ENCODE measurements around the gene TBC1D20.
A peak's percentile ranks its signal among the peaks of the same experiment; 100 is the strongest.
"Not testable (repeated sequence)": the region's sequence is repeated elsewhere in the genome, so short reads cannot be mapped to it uniquely, and the experiment has no call there.

TBC1D20 gene, protein sequence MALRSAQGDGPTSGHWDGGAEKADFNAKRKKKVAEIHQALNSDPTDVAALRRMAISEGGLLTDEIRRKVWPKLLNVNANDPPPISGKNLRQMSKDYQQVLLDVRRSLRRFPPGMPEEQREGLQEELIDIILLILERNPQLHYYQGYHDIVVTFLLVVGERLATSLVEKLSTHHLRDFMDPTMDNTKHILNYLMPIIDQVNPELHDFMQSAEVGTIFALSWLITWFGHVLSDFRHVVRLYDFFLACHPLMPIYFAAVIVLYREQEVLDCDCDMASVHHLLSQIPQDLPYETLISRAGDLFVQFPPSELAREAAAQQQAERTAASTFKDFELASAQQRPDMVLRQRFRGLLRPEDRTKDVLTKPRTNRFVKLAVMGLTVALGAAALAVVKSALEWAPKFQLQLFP

DNA sequence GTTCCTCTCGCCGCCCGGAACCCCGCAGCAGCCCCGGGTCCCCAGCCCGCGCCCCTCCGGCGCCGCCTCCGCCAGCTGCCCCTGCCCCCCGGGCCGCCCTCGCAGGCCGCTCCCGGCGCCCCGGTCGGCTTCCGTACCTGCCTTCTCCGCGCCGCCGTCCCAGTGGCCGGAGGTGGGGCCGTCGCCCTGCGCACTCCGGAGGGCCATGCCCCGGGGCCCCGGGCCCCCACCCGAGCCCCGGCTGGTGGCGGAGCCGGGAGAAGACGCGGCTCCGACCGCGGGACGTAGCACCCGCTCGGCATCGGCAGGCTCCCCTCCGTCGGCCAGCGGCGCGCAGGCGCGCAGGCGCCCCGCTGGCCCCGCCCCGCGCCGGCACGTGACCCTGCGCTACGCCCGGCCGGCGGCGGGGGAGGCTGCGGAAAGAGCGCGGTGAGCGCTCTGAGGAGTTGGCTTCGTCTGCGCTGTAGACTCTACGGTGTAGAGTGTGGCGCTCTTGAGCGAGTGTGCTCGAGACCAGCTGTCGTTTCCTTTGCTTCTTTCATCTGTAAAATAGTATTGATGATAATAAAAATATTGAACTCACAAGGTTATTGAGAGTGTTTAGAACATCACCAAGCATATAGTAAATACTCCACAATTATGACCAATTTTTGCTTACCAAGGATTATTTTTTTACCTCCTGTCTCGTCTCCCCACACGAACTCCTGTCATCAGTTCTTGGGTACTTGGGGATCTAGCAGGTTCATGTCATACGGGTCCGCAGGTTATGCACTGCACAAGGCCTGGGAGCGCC lies at the start of gene TBC1D20:
TBC1D20 (minus strand) TSS at position 335 of the 793 bp plus-strand sequence; CDS start at position 207, 128 bp downstream.
- DNase-seq (ENCODE audit: low read depth in 2 of 2), result peak; percentile 64 to 70

DNA sequence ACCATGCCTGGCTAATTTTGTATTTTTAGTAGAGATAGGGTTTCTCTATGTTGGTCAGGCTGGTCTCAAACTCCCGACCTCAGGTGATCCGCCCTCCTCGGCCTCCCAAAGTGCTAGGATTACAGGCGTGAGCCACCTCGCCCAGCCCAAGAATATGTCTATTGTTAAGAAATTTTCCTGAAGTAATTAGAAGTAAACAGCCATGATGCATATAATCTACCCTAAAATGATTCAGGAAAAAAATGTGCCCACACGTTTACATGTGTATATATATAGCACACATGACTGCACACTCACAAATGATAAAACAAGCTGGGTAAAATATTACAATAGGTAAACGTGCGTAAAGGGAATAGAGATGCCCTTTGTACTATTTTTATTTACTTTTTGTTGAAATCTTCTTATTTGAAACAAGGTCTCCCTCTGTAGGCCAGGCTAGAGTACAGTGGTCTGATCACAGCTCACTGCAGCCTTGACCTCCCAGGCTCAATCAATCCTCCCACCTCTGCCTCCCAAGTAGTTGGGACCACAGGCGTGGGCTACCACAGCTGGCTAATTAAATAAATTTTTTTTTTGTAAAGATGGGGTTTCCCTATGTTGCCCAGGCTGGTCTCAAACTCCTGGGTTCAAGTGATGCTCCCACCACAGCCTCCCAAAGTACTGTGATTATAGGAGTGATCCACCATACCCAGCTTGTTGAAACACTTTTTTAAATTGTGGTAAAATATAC lies 48.2 kb upstream of the TBC1D20 start:
- DNase-seq (ENCODE audit: low read depth in 2 of 2), result not testable (repeated sequence)

DNA sequence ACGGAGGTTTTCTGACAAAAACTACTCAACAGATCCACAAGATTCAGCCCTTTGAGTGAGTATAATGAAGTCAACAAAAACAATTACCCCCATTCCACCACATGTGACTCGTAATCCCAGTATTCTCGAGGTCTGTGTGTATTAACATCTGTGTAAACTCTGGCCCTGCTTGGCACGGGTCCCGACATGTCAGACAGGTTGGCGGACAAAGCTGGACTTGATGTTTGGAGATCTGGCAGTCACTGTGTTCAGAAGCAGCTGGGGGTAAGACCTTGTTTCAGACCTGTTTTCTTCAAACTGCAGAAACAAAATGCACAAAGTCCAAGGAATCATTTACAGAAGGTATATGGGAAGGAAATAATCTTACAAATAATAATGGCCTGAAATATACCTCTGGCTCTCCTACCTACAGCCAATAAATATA lies 46.0 kb upstream of the TBC1D20 start:
- not testable (repeated sequence) for DNase-seq (ENCODE audit: low read depth in 2 of 2)

DNA sequence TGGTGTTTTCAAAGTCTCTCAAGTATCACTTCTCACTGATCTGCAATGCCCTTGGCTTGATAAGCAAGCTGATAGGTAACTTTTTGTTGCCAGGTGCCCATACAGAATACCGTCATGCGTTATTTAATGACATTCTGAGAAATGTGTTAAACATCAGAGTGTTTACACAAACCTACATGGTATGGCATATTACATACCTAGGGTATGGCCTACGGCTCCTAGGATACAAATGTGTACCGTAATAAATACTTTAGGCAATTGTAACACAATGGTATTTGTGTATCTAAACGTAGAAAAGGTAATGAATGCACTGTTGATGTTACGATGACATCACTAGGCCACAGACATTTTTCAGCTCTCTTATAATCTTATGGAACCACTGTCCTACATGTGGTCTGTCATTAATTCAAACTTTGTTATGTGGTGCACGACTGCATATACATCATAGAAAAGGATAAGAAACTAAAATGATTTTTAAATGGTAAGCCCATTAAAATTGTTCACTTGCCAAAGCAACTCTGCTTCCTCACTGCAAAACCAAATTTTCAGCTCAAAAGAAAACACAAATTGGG lies 45.5 kb upstream of the TBC1D20 start:
- no peak for DNase-seq (ENCODE audit: low read depth in 2 of 2)

DNA sequence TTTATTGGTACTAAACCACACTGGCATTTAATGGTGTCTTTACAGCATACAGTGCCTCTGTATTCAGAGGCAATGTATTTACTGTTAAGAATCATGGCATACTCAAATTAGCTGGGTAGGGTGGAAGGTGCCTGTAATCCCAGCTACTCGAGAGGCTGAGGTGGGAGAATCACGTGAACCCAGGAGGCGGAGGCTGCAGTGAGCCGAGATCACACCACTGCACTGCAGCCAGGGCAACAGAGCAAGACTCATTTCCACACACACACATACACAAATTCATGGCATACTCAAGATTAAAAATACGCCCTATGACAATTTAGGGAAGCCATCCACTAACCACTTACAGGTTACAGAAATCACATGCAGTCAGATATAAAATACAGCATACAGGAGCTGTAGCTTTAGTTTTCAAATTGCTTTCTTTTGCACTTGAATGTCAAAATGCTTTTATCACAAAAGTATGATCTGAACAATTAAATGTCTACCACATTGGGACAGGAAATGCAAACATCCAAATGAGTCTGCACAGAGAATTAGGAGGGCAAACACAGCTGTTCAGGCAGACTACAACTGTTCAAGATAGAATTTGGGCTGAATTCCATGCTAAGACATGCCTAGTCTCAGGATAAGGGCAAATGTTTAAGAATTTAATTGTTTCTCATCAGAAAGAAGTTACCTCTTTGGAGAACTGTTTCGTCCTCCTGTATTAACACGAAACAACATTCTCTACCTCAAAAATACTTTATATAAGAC lies 44.8 kb upstream of the TBC1D20 start:
- DNase-seq (ENCODE audit: low read depth in 2 of 2), result no peak

DNA sequence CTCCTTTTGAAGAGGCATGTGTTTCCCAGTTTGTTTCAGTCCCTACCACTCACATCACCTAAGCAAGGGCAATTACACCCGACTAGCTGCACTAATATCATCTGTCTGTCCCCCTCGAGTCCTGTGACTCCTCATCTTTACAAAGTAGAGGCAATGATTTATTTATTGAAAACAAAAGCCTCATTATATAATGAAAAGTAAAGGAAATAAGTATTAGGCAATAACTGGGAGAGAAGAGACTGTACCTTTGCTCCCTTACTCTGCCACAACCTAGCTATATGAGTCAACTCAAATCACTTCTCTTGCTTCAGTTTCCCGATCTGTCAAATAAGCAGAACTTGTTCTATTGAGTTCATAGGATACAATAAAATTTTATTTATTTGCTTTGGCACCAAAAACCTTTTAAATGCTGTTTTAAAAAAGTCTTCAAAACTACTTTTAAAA lies 42.3 kb upstream of the TBC1D20 start:
- no peak for DNase-seq (ENCODE audit: low read depth in 2 of 2)

DNA sequence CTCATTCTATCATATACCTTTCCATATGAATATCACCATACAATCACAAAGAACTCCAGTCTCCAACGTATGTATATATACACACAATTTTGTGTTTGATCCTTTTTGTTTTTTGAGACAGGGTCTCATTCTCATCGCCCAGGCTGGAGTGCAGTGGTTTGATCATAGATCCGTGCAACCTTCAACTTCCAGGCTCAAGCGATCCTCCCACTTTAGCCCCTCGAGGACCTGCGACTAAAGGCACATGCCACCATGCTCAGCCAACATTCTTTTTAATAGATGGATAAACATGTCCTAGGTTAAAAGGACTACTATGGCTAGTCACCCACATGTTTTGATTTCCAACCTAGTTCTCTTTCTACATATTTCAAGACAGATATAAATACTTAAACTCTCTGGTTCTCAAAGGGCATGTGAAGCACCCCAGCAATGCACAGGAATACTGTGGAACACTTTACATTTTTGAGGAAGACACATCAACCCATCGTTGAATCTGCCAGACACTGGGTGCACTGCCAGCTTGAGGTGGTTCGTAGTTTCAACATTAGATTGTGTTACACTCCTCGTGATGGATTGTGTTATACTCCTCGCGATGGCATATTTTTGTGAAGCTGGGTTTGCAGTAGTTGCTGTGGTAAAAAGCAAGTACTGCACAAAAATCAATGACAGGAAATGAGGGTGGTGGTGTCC lies 40.9 kb upstream of the TBC1D20 start:
- no peak for DNase-seq (ENCODE audit: low read depth in 2 of 2)

DNA sequence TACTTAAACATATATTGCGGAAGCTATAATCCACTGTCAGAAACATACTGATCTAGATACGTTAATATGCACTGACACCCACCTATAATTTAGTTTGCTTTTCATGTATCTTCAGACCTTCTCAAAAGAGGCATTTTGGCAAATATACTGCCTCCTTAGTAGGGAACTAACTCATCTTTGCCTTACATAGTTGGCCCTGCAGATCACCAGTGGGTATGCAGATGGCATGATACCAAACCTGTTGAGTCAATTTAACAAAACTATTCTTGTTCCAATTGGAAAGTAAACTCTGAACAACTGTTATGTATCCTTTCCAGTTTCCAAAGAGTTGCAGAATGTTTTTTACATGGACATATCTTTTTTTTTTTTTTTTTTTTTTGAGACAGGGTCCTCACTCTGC lies 35.6 kb upstream of the TBC1D20 start:
- no peak for DNase-seq (ENCODE audit: low read depth in 2 of 2)

DNA sequence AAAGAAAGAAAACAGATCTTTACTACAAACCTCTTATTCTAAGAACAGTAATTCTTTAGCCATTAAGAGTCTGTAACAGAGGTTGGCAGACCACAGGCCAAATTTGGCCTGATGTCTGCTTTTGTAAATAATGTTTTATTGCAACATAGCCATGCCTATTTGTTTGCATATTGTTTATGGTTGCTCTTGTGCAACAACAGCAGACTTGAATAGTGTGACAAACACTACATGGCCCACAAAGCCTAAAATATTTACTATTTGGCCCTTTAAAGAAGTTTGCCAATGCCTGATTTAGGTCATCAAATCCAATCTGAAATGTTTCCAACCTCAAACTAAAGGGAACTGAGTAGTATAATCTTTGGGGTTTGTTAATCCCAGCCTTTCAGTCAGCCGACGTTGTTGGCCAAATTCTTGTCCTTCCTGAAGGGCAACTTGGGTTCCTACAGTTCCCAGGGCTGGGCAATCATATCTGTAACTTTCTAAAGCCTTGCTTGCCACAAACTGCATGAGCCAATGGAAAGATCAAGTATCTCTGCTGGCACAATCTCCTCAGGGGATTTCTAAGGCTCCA lies 33.9 kb upstream of the TBC1D20 start:
- DNase-seq (ENCODE audit: low read depth in 2 of 2), result no peak

DNA sequence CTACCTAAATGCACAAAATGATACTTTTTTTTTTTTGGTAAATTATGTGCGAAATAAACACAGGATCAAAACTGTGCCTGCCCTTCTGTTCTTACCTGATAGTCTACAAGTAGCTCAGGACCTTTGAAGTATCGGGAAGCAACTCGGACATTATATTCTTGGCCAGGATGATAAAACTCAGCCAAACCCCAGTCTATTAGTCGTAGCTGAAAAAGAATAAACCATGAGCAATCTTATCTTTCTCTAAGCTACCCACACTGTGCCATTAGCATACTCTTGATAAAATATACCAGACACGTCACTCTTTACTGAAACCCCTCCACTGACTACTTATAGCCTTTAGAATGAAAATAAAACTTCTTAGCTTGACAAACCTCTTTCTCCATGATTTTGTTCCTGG lies 29.8 kb upstream of the TBC1D20 start:
- DNase-seq (ENCODE audit: low read depth in 2 of 2), result no peak

DNA sequence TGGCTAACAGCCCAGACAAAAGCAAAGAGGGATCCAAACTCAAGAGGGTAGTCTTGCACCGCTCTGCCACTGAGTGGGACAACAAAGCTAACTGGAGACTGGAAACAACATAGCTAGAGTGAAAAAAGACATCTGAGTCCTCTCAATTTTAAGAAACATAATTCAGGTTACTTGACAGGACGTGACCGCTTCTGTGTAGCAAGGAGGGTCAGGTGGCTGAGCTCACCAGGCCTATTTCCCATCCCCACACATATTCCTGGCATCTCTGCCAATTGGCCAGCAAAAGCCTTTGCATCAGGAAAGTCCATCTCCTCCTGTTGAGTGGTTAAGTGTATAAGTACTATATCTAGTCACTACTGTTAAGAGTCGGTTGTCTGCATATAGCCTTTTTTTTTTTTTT lies 25.3 kb upstream of the TBC1D20 start:
- DNase-seq (ENCODE audit: low read depth in 2 of 2), result no peak

DNA sequence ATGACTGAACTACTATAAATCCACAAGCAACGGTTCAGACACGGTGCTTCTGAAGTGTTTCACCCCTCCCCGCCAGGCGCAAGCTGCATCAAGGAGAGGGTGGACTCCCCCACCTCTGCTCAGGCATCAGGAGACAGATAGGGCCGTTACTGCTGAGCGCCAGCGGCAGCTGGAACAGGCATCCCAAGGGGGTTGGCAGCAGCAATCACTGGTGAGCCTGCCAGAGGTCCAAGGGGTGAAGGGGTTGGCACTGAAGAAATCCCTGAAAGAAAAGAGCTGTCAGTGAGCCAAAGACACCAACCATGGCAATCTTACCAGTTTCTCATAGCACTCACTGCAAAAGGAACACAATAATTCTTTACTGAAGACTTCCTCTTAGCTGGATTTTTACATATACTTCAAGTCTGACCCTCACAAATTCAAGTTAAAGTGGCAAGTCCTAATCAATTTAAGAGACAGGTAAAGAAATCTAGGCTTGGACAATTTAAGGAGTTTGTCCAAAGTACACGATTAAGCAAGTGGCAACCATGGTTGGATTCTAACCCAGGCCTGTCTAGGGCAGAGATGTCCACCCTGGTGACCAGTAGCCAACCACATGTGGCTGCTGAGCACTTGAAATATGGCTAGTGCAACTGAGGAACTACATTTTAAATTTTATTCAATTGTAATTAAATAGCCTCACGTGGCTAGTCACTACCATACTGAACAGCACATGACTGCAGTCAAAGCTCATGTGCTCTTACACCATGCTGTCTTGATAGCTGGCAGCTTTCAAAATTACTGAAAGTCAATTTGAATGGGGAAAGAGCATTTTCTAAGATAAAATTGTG lies 21.7 kb upstream of the TBC1D20 start:
- no peak for DNase-seq (ENCODE audit: low read depth in 2 of 2)

DNA sequence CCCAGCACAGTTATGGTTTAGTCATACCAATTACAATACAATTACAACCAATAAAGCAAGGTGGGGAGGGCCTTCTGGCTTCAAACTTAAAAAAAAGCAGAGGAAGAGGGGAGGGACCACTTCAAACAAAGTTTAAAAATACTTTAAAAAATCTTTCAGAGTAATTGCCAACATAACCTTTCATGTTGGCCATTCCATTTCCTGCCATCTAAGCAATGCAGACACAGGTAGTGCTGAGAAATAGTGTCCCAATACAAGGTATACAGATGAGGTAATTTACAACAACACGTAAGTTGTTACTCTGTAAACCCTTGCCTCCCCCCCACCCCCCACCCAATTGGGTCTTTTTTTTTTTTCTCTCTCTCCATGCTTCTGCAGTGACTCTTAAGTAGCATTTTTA lies 18.8 kb upstream of the TBC1D20 start:
- no peak for DNase-seq (ENCODE audit: low read depth in 2 of 2)

DNA sequence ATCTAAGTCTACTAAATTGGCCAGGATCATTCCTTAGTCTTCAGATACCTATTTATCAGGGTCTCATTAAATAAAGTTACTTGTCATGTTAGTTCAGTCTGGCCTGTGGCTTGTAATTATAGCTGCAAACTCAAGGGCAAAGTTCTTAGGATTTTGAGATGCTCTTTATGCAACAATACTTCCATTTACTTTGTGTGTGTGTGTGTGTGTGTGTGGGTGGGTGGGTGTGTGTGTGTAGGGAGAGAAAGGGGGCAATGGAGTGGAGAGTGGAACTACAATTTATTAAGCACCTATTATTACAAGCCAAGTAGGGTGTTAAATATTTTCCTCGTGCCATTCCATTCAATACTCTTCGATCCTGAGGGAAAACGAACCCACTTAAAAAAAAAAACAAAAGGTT lies 17.7 kb upstream of the TBC1D20 start:
- DNase-seq (ENCODE audit: low read depth in 2 of 2), result no peak

DNA sequence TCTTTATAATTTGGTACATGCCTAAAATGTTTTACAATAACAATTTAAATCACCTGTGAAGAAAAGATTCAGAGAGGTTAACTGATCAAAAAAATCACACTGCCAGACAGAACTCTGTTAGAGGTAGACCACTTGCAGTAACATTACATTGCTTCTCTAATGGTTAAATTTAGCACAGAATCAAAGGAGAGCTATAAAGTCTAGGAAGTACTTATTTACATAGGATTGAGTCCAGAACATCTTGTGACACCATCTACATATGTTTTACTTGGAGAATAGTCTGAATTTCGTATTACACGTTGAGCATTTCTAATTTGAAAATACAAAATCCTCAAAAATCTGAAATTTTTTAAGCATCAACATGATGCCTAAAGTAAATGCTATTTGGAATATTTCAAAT lies 17.2 kb upstream of the TBC1D20 start:
- no peak for DNase-seq (ENCODE audit: low read depth in 2 of 2)

DNA sequence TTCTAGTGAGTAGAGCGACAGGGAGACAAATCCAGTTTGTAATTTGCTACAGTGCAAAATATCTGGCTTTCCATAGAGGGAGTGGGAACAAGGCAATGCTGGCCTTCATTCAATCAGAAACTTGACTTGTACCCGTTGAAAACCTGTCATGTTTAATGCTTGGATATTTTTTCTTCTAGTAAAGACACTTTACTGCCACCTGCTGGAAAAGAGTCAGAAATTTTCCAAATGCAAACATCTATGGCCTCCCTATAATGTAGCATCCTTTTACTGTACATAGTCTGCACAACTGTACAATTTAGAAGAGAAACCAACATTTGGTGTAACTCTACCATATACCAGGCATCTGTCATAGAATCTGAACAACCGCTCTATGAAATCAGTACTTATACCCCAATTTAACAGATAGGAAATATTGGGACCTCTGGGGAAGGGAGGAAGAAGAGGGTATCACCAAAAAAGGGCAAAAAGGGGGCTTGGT lies 16.7 kb upstream of the TBC1D20 start:
- DNase-seq (ENCODE audit: low read depth in 2 of 2), result no peak

DNA sequence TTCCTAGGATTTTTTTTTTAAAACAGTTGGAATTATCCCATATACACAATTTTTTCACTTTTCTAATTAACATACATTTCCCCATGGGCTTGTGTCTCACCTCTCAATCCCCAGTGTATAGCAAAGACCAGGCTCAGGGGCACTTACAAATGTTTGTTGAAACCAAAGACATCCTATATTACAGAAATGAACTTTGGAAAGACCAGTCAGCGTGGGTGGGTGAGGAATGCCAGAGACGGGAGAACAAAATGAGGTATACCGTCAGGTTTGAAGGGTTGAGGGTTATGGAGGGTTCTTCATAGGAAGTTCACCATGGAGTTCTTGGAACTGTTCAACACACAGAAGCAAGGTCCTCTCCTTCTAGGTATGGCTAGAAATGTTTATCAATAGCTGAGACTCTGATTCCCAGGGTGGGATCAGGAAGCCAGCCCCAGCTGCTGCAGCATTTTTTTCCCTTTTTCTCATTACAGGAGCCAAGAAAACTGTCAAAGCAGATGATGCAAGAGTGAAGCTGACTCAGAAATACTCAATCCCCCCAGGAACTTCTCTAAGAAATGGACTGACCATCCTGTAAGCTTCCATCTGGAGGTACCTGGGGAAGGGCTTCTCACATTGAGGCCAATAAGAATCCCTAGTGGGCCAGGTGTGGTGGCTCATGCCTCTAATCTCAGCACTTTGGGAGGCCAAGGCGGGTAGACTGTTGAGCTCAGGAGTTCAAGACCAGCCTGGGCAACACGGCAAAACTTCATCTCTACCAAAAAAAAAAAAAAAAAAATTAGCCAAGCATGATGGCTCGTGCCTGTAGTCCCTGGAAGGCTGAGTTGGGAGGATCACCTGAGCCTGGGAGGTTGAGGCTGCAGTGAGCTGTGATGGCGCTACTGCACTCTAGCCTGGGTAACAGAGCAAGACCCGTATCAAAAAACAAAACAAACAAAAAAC lies 15.9 kb upstream of the TBC1D20 start:
- DNase-seq (ENCODE audit: low read depth in 2 of 2), result no peak
